Calu3 (cell line): Measurements from ENCODE around the gene SLC4A5. TPM values are rescaled to one million over a fixed set of nuclear protein-coding genes. Genes with fewer than 3 reads are reported as not detected.
A peak's percentile ranks its signal among the peaks of the same experiment; 100 is the strongest.

ENCODE experiments used
- BruUV-seq: library from RNA; stranded (reverse); fragments of 400-500 nt; replicated peaks from 2 replicates; lab custom pipeline; 2021; lab: Mats Ljungman, UMichigan
- CTCF ChIA-PET: fragments of 300-600 bp; sonication (Branson Sonifier 250); formaldehyde crosslinking; loops from one replicate; lab custom pipeline; 2022; ENCODE audit warnings: antibody characterized with exemption; lab: Charles Lee
- DNase-seq: peaks from one replicate; pipeline ENCODE4 v3.0.0; 2022
- H3K27ac Mint-ChIP-seq: one replicate; pipeline ENCODE4 v1.8.0; 2022; ENCODE audit warnings: mixed read lengths; ENCODE audit not compliant: unreplicated experiment
- H3K27me3 Mint-ChIP-seq: one replicate; pipeline ENCODE4 v1.8.0; 2022; ENCODE audit warnings: mixed read lengths; ENCODE audit not compliant: unreplicated experiment
- H3K36me3 Mint-ChIP-seq: one replicate; pipeline ENCODE4 v1.8.0; 2022; ENCODE audit warnings: mild to moderate bottlenecking, moderate library complexity, mixed read lengths; ENCODE audit not compliant: insufficient read depth, unreplicated experiment
- H3K4me1 Mint-ChIP-seq: one replicate; pipeline ENCODE4 v1.8.0; 2022; ENCODE audit warnings: mild to moderate bottlenecking, low read depth, mixed read lengths; ENCODE audit not compliant: unreplicated experiment
- H3K4me3 Mint-ChIP-seq: one replicate; pipeline ENCODE4 v1.8.0; 2022; ENCODE audit warnings: mild to moderate bottlenecking, low read depth, moderate library complexity, mixed read lengths; ENCODE audit not compliant: unreplicated experiment
- H3K9me3 Mint-ChIP-seq: one replicate; pipeline ENCODE4 v1.8.0; 2022; ENCODE audit warnings: low read depth, mixed read lengths; ENCODE audit not compliant: unreplicated experiment
- intact Hi-C: fragments of 100-400 bp; cut with micrococcal nuclease; formaldehyde crosslinking; loops from one replicate; pipeline ENCODE4 v1.10.0; 2022; ENCODE audit not compliant: unreplicated experiment
- total RNA-seq: library from RNA; stranded (reverse); gene quantifications from 2 replicates; pipeline ENCODE4 v1.2.3, GENCODE V29; 2022
- TF ChIP-seq, protein P1 (sequence below): fragments of 200-600 bp; IDR thresholded peaks from one replicate; pipeline ENCODE4 v1.8.0; 2022; ENCODE audit warnings: antibody characterized with exemption; ENCODE audit not compliant: unreplicated experiment

The SLC4A5 gene
- total RNA-seq, 1 experiment from 2014 or later = 7.0 TPM

- TF ChIP-seq, protein P1, sequence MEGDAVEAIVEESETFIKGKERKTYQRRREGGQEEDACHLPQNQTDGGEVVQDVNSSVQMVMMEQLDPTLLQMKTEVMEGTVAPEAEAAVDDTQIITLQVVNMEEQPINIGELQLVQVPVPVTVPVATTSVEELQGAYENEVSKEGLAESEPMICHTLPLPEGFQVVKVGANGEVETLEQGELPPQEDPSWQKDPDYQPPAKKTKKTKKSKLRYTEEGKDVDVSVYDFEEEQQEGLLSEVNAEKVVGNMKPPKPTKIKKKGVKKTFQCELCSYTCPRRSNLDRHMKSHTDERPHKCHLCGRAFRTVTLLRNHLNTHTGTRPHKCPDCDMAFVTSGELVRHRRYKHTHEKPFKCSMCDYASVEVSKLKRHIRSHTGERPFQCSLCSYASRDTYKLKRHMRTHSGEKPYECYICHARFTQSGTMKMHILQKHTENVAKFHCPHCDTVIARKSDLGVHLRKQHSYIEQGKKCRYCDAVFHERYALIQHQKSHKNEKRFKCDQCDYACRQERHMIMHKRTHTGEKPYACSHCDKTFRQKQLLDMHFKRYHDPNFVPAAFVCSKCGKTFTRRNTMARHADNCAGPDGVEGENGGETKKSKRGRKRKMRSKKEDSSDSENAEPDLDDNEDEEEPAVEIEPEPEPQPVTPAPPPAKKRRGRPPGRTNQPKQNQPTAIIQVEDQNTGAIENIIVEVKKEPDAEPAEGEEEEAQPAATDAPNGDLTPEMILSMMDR = no peak
- DNase-seq = no peak
- Mint-ChIP-seq H3K27me3 (no peaks in the 10 kb centered on the region), H3K4me1 (no peaks in the 10 kb centered on the region), H3K9me3 (no peaks in the 10 kb centered on the region), H3K36me3 (peaks cover 10% of the 10 kb centered on the region), H3K27ac (no peak overlapping the region), H3K4me3 (no peak overlapping the region)
- intact Hi-C loops = no loop called here
- CTCF ChIA-PET = no interaction called here
- BruUV-seq = no TSS peak
Observed at GRCh38 chr2:74367789-74368188, 24.6 kb upstream of the SLC4A5 start.

DNA sequence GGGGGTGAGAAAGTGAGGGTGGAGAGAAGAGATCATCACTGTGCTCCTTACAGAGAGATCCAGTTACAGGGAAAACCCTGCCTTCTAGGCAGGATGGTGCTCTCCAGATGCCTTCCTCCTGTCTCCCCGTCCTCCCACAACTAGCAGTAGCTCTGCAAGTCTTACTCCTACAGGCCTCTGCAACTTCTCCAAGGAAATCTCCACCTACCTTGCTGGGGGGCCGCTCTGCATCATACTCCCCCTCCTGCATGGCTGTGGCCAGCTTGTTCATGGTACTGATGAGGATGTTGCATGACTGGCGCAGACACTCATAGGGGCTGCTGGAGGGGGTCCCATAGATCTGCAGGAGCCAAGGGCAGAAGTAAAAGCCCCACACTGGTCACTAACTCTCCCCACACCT lies 22.8 kb upstream of the SLC4A5 start:
- H3K27ac Mint-ChIP-seq = no peak overlapping the region
- no peak overlapping the region for H3K4me3 Mint-ChIP-seq
- TF ChIP-seq, protein P1 = no peak
- H3K27me3 Mint-ChIP-seq = no peaks in the 10 kb centered on the region
- CTCF ChIA-PET = no interaction called here
- H3K4me1 Mint-ChIP-seq = no peaks in the 10 kb centered on the region
- BruUV-seq = TSS peak; percentile 20
- no peaks in the 10 kb centered on the region for H3K9me3 Mint-ChIP-seq
- intact Hi-C loops = no loop called here
- peaks cover 10% of the 10 kb centered on the region for H3K36me3 Mint-ChIP-seq
- no peak for DNase-seq

DNA sequence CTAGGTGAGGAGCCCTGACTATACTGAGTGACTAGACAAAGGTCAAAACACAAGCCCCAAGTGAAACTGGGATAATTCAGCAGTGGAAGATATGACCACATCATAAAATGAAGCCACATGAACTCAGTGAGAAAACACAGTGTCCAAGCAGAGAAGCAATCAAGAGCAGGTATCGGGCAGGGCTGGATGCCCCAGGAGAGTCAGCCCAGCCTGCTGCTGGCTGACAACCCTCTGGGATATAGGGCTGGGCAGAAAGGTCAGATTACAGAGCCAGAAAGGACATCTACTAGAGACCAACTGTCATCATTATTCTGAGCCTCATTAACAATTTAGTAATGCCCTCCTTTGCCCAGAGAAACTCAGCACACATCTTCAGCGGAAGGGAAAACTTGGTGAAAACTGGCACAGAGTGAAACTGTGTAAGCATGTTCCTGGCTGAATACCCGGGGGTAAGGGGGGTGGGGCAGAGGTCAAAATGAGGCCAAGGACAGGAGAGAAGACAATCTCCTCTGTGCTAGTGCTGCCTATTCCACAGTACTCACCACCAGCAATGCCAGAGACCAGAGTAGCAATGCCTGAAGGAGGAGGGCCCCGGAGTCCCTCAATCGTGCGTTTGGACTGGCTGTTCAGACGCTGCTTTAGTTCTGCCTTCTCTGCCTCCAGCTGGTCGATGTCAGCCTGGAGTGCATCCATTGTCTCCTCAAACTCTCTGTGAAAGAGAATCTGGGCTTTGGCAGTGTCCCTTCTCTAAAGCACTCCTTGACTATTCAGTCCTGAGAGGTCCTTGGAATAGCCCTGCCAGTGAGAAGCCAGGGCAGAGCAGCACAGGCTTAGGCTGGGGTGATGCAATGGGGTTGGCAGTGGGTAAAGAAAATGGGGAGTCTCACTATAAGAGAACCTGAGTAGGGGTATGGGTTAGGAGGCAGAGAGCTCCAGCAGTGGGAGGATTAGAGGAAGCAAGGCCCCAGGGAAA lies 21.6 kb upstream of the SLC4A5 start:
- CTCF ChIA-PET = no interaction called here
- peaks cover 6% of the 10 kb centered on the region for H3K36me3 Mint-ChIP-seq
- no peaks in the 10 kb centered on the region for H3K9me3 Mint-ChIP-seq
- no peak for DNase-seq
- H3K27me3 Mint-ChIP-seq = no peaks in the 10 kb centered on the region
- no peaks in the 10 kb centered on the region for H3K4me1 Mint-ChIP-seq
- TF ChIP-seq, protein P1 = no peak
- H3K4me3 Mint-ChIP-seq = no peak overlapping the region
- no peak overlapping the region for H3K27ac Mint-ChIP-seq
- BruUV-seq = no TSS peak
- intact Hi-C loops = no loop called here

DNA sequence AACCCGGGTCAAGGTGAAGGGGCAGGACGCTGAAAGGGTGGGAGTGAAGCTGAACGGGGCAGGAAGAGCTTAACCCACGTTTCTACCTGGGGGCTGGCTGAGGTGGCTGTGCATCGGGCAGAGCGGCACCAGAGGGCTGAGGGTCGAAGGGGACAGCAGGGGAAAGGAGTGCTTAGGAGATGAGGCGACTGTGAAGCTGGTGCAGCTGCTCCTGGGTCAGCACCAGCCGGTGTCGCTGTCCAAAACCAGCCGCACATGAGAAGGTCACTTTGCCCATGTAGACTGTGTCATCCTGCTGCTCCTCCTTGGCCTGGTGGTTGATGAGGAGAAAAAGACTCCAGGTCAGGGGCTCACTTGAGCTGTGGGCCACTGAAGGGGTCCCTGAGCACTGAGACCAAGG lies 18.1 kb upstream of the SLC4A5 start:
- H3K27ac Mint-ChIP-seq = no peak overlapping the region
- no peaks in the 10 kb centered on the region for H3K9me3 Mint-ChIP-seq
- intact Hi-C loops = no loop called here
- H3K4me1 Mint-ChIP-seq = no peaks in the 10 kb centered on the region
- no peak for DNase-seq
- H3K27me3 Mint-ChIP-seq = no peaks in the 10 kb centered on the region
- BruUV-seq = TSS peak; percentile 74
- CTCF ChIA-PET = no interaction called here
- no peaks in the 10 kb centered on the region for H3K36me3 Mint-ChIP-seq
- no peak overlapping the region for H3K4me3 Mint-ChIP-seq
- TF ChIP-seq, protein P1 = no peak
